NCI-H1105 (cell line): ENCODE results near the gene A1BG.

Experiments
- DNase-seq: peaks from one replicate; lab custom pipeline; 2025; lab: John Stamatoyannopoulos, UW

The A1BG gene, protein sequence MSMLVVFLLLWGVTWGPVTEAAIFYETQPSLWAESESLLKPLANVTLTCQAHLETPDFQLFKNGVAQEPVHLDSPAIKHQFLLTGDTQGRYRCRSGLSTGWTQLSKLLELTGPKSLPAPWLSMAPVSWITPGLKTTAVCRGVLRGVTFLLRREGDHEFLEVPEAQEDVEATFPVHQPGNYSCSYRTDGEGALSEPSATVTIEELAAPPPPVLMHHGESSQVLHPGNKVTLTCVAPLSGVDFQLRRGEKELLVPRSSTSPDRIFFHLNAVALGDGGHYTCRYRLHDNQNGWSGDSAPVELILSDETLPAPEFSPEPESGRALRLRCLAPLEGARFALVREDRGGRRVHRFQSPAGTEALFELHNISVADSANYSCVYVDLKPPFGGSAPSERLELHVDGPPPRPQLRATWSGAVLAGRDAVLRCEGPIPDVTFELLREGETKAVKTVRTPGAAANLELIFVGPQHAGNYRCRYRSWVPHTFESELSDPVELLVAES

DNA sequence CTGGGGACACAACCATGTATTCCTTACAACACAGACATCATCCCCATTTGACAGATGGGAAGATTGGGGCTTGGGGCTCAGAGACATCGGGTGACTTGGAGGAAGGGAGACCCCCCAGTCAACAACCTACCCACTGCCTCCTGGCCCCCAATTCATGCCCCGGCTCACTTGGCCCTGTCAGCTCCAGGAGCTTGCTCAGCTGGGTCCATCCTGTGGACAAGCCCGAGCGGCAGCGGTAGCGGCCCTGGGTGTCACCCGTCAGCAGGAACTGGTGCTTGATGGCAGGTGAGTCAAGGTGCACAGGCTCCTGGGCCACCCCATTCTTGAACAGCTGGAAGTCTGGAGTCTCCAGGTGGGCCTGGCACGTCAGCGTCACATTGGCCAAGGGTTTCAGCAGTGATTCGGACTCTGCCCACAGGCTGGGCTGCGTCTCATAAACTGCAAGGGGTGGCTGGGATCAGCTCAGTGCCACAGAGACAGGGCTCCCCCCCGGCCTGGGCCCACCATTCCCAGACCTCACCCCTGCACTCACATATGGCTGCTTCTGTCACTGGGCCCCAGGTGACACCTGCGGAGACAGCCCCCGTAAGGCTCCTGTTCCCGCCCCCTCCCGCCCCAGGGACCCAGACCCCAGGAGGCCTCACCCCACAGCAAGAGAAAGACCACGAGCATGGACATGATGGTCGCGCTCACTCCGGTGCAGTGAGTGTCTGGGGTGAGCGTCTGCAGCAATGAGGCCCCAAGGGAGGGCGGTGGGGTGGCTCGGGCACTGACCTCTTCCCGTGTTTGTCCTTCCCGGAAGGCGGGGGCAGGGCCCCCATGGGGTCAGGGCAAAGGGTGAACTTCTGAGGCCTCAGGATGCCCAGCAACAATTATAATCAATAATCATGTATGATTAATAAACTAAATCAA is at the start of gene A1BG:
TSS of gene A1BG (minus strand) at position 733 of the 912 bp plus-strand sequence. CDS start at position 678, 55 bp downstream.
- no peak for DNase-seq

DNA sequence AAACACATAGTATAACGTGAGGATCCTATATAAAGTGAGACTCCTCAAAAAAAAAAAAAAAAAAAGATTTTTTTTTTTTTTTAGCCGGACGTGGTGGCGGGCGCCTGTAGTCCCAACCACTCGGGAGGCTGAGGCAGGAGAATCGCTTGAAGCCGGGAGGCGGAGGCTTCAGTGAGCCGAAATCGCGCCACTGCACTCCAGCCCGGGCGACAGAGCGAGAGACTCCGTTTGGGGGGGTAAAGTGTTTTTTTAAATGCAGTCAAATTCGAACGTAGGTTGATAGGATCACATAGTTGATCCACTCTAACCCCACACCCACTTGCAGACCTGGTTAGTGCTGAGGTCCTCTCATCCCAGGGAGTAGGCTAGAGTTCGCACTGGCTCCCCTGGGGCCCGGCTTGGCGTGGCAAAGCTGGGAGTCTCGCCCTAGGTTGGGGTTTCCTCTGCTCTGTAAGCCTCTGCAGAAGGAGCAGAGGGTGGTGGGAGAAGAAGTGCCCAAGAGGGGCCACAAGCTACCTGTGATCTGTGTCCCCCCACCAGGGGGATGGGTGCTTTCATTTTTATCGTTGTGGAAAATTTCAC is 48.6 kb upstream of the A1BG start:
- DNase-seq = no peak

DNA sequence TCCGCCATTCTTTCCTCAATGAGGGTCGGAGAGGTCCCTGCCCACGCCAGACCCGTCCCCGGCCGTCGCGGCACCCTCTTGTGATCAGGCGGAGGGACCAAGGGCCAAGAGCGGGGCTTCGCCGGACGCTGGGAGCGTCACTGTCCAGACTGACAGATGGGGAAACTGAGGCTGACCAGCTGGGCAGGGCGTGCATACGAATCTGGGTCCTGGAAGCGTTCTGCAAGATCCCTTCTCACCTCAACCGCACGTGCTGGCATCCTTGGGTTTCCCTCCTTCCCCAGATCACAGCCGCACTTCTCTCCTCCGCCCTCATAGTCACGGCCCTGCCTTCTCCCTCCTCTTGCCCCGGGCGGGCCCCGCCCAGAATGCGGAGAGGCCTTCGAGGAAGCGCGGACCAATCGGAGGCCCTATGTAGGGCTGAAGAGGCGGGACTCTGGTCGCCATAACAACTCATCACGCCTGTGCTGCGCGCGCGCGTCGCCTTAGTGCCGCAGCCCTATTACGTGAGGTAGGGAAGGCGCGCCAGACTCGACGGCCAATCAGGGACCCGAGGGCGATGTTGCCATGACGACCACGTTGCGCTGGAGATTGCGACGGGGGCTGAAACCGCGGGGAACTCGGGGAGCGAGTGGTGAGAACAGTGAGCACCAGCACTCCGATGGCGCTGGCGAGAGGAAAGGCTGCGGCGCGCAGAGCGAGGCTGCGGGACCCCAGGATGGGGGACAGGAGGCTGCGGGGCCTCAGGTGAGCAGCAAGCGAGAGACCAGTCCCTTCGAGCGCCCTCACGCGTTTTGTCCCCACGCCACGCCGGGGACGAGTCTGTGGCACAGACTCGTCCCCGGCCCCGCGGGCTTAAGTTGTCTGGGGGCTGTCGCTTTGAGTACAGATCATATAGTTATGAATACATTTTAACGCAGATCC is 47.9 kb upstream of the A1BG start:
- DNase-seq = peak; percentile 98

DNA sequence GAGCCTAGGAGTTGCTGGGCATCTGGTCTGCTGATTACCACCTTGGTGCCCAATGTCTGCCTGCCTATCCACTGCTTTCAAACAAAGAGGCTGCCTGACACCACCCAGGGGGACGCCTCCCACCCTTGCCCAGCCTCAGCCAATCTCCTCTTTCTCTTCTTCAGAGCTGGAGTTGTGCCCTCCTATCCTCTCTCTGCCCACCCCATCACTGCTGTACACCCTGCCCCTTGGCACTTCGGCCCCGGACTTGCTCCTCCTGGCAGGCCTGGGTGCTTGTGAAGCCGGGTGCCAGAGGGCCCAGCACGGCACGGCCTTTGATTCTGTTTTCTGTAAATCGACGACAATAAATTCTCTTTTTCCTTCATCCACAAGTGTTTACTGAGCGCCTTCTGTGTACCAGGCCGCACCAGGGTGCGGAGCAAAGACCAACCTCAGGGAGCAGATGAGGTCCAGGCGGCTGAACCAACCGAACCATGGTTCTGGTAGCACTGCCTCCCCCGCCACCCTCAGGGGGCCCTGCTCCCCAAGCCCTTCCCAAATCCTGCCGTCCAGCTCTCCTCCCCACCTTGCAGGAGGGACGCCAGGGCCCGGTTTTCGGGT is 47.1 kb upstream of the A1BG start:
- no peak for DNase-seq

DNA sequence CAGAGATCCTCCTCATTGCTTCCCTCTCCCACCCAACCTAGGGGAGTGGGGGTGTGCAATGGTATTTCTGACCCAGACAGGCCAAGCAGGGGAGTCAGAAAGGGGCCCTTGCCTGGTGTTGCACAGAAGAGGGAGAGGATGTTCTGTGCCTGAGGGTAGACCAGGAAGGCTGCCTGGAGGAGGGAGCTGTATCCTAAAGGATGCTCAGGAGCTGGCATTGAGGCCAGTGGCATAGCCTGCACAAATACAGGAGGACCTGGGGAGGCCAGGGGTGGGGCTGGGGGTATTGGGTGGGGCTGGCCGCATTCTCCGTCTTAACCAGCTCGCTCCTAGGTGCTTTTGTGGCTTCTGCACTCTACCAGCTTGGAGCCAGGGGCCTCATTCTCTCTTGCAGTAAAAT is 46.6 kb upstream of the A1BG start:
- DNase-seq = no peak

DNA sequence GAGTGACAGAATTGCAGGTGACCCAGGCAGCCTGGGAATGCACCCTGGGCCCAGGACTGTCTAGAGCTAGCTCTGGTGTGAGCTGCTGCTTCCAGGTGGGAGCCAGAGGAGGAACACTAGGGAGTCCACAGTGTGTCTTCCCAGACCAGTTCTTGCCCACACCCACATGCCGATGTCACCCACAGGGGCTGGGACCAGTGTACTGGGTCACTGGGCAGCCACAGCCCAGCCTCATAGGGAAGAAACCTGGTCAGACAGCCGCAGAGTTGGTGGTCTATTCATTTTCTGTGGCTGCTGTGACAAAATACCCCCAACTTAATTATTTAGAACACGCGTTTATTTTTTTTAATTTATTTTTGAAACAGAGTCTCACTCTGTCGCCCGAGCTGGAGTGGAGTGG is 45.3 kb upstream of the A1BG start:
- no peak for DNase-seq

DNA sequence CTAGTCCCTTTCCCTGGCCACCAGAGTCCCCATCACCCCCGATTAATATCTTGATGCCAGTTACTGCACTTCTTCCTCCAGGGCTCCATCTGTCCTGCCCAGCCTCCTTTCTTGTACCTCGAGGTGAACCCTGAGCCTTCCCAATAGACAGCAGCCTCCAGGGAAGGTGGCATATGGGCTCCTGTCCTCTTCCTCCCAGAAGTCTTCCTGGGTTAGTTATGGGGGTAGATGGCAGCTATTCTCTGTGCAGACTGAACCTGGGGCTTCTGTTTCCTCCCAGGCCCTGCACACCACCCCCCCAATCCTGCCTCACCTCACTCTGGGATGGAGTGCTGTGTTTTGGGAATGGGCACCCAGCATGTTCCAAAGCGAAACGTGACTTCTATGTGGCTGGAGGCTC is 44.8 kb upstream of the A1BG start:
- DNase-seq = no peak

DNA sequence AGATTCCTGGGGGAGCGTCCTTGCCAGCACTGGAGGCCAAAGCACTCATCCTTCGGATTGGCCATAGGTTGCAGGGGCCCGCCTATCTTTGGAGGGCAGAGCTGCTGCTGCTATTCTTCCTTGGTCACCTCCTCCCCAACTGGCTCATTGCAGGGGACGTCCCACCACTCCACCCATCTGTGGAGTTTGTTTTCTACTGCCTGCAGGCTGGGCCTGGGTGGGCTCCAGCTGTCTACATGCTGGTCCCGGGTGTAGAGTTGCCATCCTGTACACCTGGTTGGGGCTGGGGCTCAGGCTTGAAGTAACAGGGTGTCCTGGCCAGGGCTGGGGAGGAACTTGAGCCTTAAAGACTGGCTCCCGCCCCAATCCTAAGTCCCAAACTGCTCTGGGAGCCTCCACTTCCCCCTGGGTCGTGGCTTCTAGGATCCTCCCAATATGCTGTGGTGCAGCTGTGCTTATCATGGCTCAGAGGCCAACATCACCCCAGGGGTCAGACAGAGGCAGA is 44.3 kb upstream of the A1BG start:
- DNase-seq = no peak

DNA sequence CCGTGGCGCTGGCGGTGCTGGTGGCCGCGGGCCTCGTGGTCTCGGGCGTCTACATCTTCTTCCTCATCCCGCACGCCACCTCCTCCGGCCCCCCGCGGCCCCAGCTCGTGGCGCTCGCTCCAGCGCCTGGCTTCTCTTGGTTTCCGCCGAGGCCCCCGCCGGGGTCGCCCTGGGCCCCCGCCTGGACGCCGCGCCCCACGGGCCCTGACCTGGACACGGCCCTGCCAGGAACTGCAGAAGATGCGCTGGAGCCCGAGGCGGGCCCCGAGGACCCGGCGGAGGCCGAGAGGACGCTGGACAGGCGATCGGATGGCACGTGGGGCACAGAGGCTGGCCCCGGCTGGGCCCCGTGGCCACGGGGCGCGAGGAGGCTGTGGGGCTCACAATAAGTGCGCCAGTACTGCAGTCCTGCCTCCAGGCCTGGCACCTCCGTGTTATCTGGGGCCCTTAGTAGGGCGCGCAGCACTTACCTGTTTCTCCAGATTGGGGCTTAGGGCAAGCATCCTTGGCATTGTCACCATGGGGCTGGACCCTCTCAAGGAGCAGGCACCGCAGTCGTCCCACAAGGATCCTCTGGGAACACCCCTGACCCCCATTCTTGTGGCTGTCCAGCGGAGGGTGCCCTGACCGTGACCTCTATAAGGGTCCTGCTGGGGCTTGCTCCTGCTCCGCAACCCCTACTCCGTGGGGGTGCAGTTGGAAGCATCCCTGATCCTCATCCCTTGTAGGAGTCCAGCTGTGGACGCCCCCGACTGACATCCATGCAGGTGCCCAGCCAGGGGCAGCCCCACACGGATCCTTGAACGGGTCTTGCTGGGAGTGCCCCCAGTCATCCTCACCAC is 43.6 kb upstream of the A1BG start:
- DNase-seq = no peak

DNA sequence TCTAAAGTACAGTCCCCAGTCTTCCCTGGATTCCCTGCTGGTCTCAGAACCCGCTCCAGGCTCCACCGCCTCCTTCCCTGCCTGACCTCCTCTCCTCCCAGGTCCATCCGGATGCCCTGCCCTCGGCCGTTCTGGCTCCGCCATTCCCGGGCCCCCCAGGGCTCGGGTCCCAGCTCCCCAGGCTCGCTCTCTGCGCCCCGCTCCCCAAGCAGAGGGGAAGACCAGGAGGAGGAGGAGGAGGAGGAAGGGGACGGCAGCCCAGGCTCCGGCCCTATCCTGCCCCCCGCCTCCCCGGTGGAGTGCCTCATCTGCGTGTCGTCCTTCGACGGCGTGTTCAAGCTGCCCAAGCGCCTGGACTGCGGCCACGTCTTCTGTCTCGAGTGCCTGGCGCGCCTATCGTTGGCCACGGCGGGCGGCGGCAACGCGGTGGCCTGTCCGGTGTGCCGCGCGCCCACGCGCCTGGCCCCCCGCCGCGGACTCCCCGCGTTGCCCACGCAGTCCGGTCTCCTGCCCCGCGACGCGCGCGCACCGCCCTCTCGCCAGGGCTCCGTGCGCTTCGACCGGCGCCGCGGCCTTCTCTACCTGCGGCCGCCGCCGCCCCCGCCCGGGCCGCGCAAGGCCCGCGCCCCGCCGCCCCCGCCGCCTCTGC is 42.8 kb upstream of the A1BG start:
- no peak for DNase-seq

DNA sequence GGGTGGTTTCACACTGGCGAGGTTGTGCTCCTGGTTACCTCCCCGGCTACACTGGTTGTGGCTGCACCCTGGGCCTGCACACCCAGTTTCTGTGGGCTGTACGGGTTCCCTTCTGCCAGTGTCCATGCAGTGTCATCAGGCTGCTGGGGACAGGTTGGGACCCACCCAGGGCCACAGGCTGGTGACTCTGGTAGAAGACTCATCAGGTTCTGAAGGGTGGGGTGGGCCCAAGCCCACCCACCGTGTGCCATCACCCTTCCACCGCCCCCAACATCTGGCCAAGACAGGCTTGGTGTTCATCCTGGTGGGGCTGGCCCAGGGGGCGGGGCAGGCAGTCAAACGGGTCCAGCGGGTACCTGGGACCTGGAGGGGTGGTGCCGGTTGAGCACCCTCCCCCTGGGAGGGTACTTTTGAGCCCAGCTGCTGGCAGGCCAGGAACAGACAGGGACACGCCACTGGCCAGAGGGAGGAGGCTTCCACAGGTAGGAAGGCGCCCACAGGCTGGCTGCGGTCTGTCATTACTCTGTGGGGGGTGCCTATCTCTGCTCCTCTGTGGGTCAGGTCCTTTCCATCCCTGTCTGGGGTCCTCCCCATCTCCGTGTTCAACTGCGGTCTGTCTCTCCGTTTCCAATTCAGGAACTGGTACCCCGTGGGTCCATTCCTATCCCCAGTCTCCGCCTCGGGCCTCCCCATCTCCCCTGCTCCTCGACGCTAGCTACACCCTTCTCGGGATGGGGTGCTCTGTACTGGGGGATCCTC is 42.1 kb upstream of the A1BG start, which contains the start of gene RNF225:
TSS of gene RNF225 (plus strand) at position 437 of the 759 bp plus-strand sequence. CDS start 434 bp downstream, outside the sequence.
- DNase-seq = no peak

DNA sequence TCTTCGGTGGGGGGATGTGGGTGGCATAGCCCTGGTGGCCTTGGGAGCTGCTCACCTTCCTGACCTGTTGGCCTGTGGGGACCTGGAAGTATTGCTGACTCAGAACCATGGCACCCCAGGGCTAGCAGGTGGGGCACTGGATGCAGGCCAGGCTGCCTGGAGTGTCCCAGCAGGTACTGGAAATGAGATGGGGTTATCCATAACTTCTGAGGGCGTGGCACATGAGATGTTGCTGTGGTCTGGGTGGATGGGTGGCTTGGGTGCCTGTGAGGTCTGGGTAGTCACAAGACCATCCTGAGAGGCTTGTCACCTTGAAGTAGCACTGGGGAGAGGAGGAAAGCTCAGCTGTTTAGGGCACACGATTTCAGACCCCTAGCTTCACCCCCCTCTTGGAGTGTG is 41.5 kb upstream of the A1BG start:
- DNase-seq = no peak

DNA sequence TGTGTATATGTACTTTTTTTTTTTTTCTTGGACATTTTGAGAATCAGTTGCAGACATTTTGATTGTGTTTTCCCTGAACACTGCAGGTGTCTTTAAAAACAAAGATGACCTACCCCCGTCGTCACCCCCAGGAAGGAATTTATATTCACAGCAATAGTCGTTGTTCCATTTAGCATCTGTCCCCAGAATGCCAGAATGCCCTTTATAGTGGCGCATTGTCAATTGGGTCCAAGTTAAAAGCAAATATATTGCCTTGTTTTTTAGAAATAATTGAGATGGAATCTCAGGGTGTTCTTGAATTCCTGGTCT is 40.4 kb upstream of the A1BG start:
- DNase-seq = no peak

DNA sequence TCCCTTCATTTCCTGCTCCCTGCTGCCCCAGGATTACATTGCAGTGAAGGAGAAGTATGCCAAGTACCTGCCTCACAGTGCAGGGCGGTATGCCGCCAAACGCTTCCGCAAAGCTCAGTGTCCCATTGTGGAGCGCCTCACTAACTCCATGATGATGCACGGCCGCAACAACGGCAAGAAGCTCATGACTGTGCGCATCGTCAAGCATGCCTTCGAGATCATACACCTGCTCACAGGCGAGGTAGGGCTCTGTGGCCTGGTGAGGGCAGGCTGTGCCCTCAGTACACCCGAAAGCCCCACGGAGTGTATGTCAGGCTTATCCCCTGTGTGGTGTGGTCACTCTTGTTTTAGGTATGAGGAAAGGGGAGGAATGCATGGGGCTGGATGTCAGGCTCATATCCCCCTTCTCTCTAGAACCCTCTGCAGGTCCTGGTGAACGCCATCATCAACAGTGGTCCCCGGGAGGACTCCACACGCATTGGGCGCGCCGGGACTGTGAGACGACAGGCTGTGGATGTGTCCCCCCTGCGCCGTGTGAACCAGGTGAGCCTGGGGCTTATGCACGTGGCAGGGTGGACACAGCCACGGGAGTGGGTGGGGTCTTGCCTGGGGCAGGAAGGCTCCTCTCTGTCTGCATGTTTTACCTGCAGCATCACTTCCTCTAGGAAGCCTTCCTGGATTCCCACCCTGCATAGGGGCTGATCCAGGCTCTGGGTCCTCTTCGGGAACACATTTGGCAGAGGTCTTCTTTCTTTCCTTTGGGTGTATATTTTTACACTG is 39.8 kb upstream of the A1BG start:
- no peak for DNase-seq

DNA sequence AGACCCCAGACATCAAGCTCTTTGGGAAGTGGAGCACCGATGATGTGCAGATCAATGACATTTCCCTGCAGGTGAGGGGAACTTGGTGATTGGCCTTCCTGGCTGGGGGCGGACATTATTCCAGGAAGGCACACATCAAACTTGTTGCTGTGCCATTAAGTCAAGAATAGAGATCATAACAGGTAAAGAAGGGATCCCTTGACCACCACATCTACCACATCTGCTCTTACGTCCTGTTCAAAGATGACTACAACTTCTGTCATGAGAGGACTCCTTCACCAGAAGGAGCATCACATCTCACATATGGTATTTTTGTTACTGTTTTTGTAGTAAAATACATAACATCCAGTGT is 34.9 kb upstream of the A1BG start:
- no peak for DNase-seq

DNA sequence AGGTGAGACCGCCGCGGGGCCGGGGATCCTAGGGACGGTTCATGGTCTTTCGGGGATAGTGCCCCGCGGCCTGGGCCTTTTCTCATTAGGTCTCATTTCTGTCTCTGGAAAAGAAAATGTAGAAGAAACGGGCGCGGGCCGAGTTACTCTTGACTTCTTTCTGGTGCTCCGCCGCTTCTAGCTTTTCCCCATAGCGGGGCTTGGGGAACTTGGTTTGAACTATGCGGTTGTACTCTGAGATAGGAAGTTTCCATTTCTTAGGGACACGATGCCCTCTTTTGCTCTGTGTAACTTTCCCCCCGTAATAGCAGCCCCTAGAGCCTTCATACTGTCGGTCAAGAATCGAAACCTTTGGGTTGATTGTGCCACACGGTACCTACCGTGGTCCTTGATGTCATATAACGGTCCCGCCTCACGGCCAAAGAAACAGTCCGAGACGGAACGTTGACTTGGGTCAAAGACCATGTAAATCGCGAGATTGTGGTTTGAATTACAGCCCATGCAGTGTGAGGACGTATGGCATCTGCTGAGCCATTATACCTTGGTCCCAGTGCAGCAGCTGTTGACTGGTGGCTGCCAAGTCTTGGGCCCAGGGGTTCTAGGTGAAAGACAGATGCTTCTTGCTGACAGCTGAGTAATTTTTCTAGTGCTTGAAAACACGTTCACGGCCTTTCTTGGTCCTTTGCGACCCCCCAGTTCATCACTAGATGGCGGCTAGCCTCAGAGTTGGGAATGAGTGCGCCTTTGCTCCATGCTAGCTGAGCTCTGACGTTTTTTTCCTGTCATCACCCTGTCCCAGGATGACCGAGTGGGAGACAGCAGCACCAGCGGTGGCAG is 34.3 kb upstream of the A1BG start:
- no peak for DNase-seq
